ENCODE data around the gene SLC22A16. TPM values are rescaled to one million over a fixed set of nuclear protein-coding genes. Genes with fewer than 3 reads are reported as not detected.

Gene SLC22A16
- total RNA-seq, 2 experiments from 2014 or later: not detected

- no peaks in the 10 kb centered on the region for H3K27me3 Mint-ChIP-seq (ENCODE audit: low read depth)
These were observed 66.6 kb downstream of the SLC22A16 start for GRCh38 chr6:110409794-110410193.

GRCh38 chr6:110408901-110409300 is 67.5 kb downstream of the SLC22A16 start:
- H3K4me3 Mint-ChIP-seq: no peak overlapping the region
- H3K27ac Mint-ChIP-seq: no peak overlapping the region
- no peak for DNase-seq
- intact Hi-C loops (cut with micrococcal nuclease): no loop called here
- no peaks in the 10 kb centered on the region for H3K27me3 Mint-ChIP-seq (ENCODE audit: low read depth)
- CTCF ChIA-PET: no interaction called here
- no peaks in the 10 kb centered on the region for H3K36me3 Mint-ChIP-seq (ENCODE audit: low read depth)
- no peaks in the 10 kb centered on the region for H3K9me3 Mint-ChIP-seq
- no peaks in the 10 kb centered on the region for H3K4me1 Mint-ChIP-seq (ENCODE audit: low read depth)

More at GRCh38 chr6:110409794-110410193, 66.6 kb downstream of the SLC22A16 start:
- Mint-ChIP-seq H3K4me3 (no peak overlapping the region), H3K4me1 (ENCODE audit: low read depth) (no peaks in the 10 kb centered on the region), H3K27ac (no peak overlapping the region), H3K9me3 (no peaks in the 10 kb centered on the region), H3K36me3 (ENCODE audit: low read depth) (no peaks in the 10 kb centered on the region)
- intact Hi-C loops (cut with micrococcal nuclease): no loop called here
- CTCF ChIA-PET: no interaction called here
- DNase-seq: no peak

GRCh38 chr6:110404607-110405006 is 71.8 kb downstream of the SLC22A16 start:
- no peaks in the 10 kb centered on the region for H3K4me1 Mint-ChIP-seq (ENCODE audit: low read depth)
- H3K9me3 Mint-ChIP-seq: no peaks in the 10 kb centered on the region
- H3K27ac Mint-ChIP-seq: no peak overlapping the region
- DNase-seq: no peak
- intact Hi-C loops (cut with micrococcal nuclease): no loop called here
- no peaks in the 10 kb centered on the region for H3K36me3 Mint-ChIP-seq (ENCODE audit: low read depth)
- H3K27me3 Mint-ChIP-seq (ENCODE audit: low read depth): peaks cover 4% of the 10 kb centered on the region
- no peak overlapping the region for H3K4me3 Mint-ChIP-seq
- CTCF ChIA-PET: interaction anchor here (2.3 kb wide), 1 partner anchor 13 kb away, joined by 9 read pairs; no protein-coding TSS in a partner anchor

GRCh38 chr6:110401585-110402176 is 74.7 kb downstream of the SLC22A16 start:
- Mint-ChIP-seq H3K27ac (no peak overlapping the region), H3K4me1 (ENCODE audit: low read depth) (no peaks in the 10 kb centered on the region), H3K4me3 (no peak overlapping the region), H3K36me3 (ENCODE audit: low read depth) (no peaks in the 10 kb centered on the region), H3K9me3 (no peaks in the 10 kb centered on the region), H3K27me3 (ENCODE audit: low read depth) (peaks cover 7% of the 10 kb centered on the region)
- DNase-seq: no peak
- intact Hi-C loops (cut with micrococcal nuclease): no loop called here
- CTCF ChIA-PET: no interaction called here

GRCh38 chr6:110400208-110400607 is 76.2 kb downstream of the SLC22A16 start:
- CTCF ChIA-PET: no interaction called here
- Mint-ChIP-seq H3K4me3 (peak overlapping the region; percentile 18), H3K36me3 (ENCODE audit: low read depth) (no peaks in the 10 kb centered on the region), H3K9me3 (no peaks in the 10 kb centered on the region), H3K27me3 (ENCODE audit: low read depth) (peaks cover 7% of the 10 kb centered on the region), H3K4me1 (ENCODE audit: low read depth) (no peaks in the 10 kb centered on the region), H3K27ac (no peak overlapping the region)
- intact Hi-C loops (cut with micrococcal nuclease): no loop called here
- no peak for DNase-seq

GRCh38 chr6:110399219-110400071 is 77.0 kb downstream of the SLC22A16 start:
- Mint-ChIP-seq H3K27ac (no peak overlapping the region), H3K27me3 (ENCODE audit: low read depth) (peaks cover 7% of the 10 kb centered on the region), H3K4me3 (peak overlapping the region; percentile 34), H3K4me1 (ENCODE audit: low read depth) (no peaks in the 10 kb centered on the region), H3K36me3 (ENCODE audit: low read depth) (no peaks in the 10 kb centered on the region), H3K9me3 (no peaks in the 10 kb centered on the region)
- intact Hi-C loops (cut with micrococcal nuclease): no loop called here
- no peak for DNase-seq
- CTCF ChIA-PET: interaction anchor here (0.7 kb wide), 1 partner anchor 10 kb away, joined by 3 read pairs; no protein-coding TSS in a partner anchor

- Mint-ChIP-seq H3K4me3 (no peak overlapping the region), H3K9me3 (no peaks in the 10 kb centered on the region), H3K27ac (no peak overlapping the region), H3K4me1 (ENCODE audit: low read depth) (no peaks in the 10 kb centered on the region), H3K36me3 (ENCODE audit: low read depth) (no peaks in the 10 kb centered on the region), H3K27me3 (ENCODE audit: low read depth) (peaks cover 7% of the 10 kb centered on the region)
- CTCF ChIA-PET: interaction anchor here (0.7 kb wide), 1 partner anchor 9 kb away, joined by 3 read pairs; no protein-coding TSS in a partner anchor
- DNase-seq: no peak
- intact Hi-C loops (cut with micrococcal nuclease): no loop called here
These were observed 77.6 kb downstream of the SLC22A16 start for GRCh38 chr6:110398778-110399177.

GRCh38 chr6:110395221-110395620 is 81.2 kb downstream of the SLC22A16 start:
- intact Hi-C loops (cut with micrococcal nuclease): no loop called here
- peaks cover 5% of the 10 kb centered on the region for H3K4me1 Mint-ChIP-seq (ENCODE audit: low read depth)
- no peak overlapping the region for H3K27ac Mint-ChIP-seq
- H3K27me3 Mint-ChIP-seq (ENCODE audit: low read depth): peaks cover 3% of the 10 kb centered on the region
- CTCF ChIA-PET: no interaction called here
- H3K4me3 Mint-ChIP-seq: no peak overlapping the region
- DNase-seq: no peak
- no peaks in the 10 kb centered on the region for H3K36me3 Mint-ChIP-seq (ENCODE audit: low read depth)
- H3K9me3 Mint-ChIP-seq: no peaks in the 10 kb centered on the region

- intact Hi-C loops (cut with micrococcal nuclease): no loop called here
- Mint-ChIP-seq H3K9me3 (no peaks in the 10 kb centered on the region), H3K4me1 (ENCODE audit: low read depth) (peaks cover 6% of the 10 kb centered on the region), H3K27me3 (ENCODE audit: low read depth) (peaks cover 3% of the 10 kb centered on the region), H3K4me3 (no peak overlapping the region), H3K27ac (no peak overlapping the region), H3K36me3 (ENCODE audit: low read depth) (no peaks in the 10 kb centered on the region)
- no peak for DNase-seq
- CTCF ChIA-PET: interaction anchor here (0.6 to 1.3 kb wide), 2 partner anchors 216 to 689 kb away, joined by 3 read pairs; no protein-coding TSS in a partner anchor
These were observed 82.0 kb downstream of the SLC22A16 start for GRCh38 chr6:110394409-110394808.

- peaks cover 6% of the 10 kb centered on the region for H3K4me1 Mint-ChIP-seq (ENCODE audit: low read depth)
- no peaks in the 10 kb centered on the region for H3K27me3 Mint-ChIP-seq (ENCODE audit: low read depth)
- CTCF ChIA-PET: interaction anchor here (1.6 to 6.2 kb wide), 3 partner anchors 10 to 688 kb away, joined by 6 to 74 read pairs (median 10); no protein-coding TSS in a partner anchor
- no peaks in the 10 kb centered on the region for H3K36me3 Mint-ChIP-seq (ENCODE audit: low read depth)
- H3K9me3 Mint-ChIP-seq: no peaks in the 10 kb centered on the region
- no peak overlapping the region for H3K4me3 Mint-ChIP-seq
- intact Hi-C loops (cut with micrococcal nuclease): no loop called here
- no peak for DNase-seq
- H3K27ac Mint-ChIP-seq: no peak overlapping the region
These were observed 83.7 kb downstream of the SLC22A16 start for GRCh38 chr6:110392727-110393126.

- no peak for DNase-seq
- peaks cover 6% of the 10 kb centered on the region for H3K4me1 Mint-ChIP-seq (ENCODE audit: low read depth)
- no peaks in the 10 kb centered on the region for H3K27me3 Mint-ChIP-seq (ENCODE audit: low read depth)
- no peak overlapping the region for H3K4me3 Mint-ChIP-seq
- H3K9me3 Mint-ChIP-seq: no peaks in the 10 kb centered on the region
- CTCF ChIA-PET: interaction anchor here (0.6 to 6.2 kb wide), 15 partner anchors 8 to 774 kb away, joined by 3 to 74 read pairs (median 4); partner anchors contain the start of gene WASF1
- intact Hi-C loops (cut with micrococcal nuclease): loop anchor here (1.0 kb wide), 1 partner anchor 212 kb away; no protein-coding TSS in a partner anchor
- no peak overlapping the region for H3K27ac Mint-ChIP-seq
- H3K36me3 Mint-ChIP-seq (ENCODE audit: low read depth): no peaks in the 10 kb centered on the region
These were observed 86.0 kb downstream of the SLC22A16 start for GRCh38 chr6:110390404-110390803.

GRCh38 chr6:110389689-110390382 is 86.6 kb downstream of the SLC22A16 start:
- Mint-ChIP-seq H3K36me3 (ENCODE audit: low read depth) (no peaks in the 10 kb centered on the region), H3K9me3 (no peaks in the 10 kb centered on the region), H3K27me3 (ENCODE audit: low read depth) (no peaks in the 10 kb centered on the region), H3K4me1 (ENCODE audit: low read depth) (peaks cover 6% of the 10 kb centered on the region), H3K27ac (no peak overlapping the region), H3K4me3 (no peak overlapping the region)
- intact Hi-C loops (cut with micrococcal nuclease): loop anchor here (1.0 kb wide), 1 partner anchor 212 kb away; no protein-coding TSS in a partner anchor
- no peak for DNase-seq
- CTCF ChIA-PET: interaction anchor here (0.6 to 6.2 kb wide), 18 partner anchors 8 to 773 kb away, joined by 3 to 74 read pairs (median 3); partner anchors contain the start of gene WASF1

All from activated naive CD4-positive, alpha-beta T cell treated with anti-CD3 and anti-CD28 coated beads for 36 hours (primary cell).